Measurements from ENCODE around the gene CNN1. TPM values are rescaled to one million over a fixed set of nuclear protein-coding genes. Genes with fewer than 3 reads are reported as not detected.

Gene CNN1
- total and polyA plus RNA-seq, 2 of the 8 experiments (the other 6 are each of a cell fraction or from before 2014, with no cell fraction given) = 29.8 to 50.8 TPM

GRCh38 chr19:11574689-11575088, 36.0 kb downstream of the CNN1 start:
- Histone ChIP-seq H3K4ac (replicated peaks; ENCODE audit: insufficient read length, low read depth, low read length) (no peak overlapping the region), H4K5ac (ENCODE audit: insufficient read length, low read depth, low read length) (no peak overlapping the region), H2BK120ac (replicated peaks; ENCODE audit: low read depth, low read length) (no peak overlapping the region), H3K4me3 (ENCODE audit: extremely low read depth in 1 of 4, insufficient read depth in 2 of 4, low read depth in 3 of 4, low read length in 4 of 4) (no peak overlapping the region), H3K4me1 (replicated peaks in 1 of 4; ENCODE audit: control insufficient read depth in 3 of 4, insufficient read depth in 4 of 4, low read length in 3 of 4) (peaks cover 0 to 10% (median 6%) of the 10 kb centered on the region in 4 experiments; a peak in 4 of 7 replicates), H3K36me3 (ENCODE audit: control insufficient read depth in 2 of 4, insufficient read depth in 4 of 4, low read length in 3 of 4) (no peaks in the 10 kb centered on the region), H2BK5ac (ENCODE audit: low read depth, low read length) (no peak overlapping the region), H3K56ac (replicated peaks; ENCODE audit: insufficient read length, low read depth, low read length) (no peak overlapping the region), H3K9ac (replicated peaks in 1 of 4; ENCODE audit: extremely low read depth in 1 of 4, low read depth in 3 of 4, low read length in 3 of 4) (no peak overlapping the region), H3K79me2 (ENCODE audit: control insufficient read depth in 1 of 2, insufficient read depth in 2 of 2, low read length in 2 of 2) (no peaks in the 10 kb centered on the region), H4K8ac (ENCODE audit: extremely low read depth, insufficient read depth, low read length) (no peak overlapping the region), H3K23ac (ENCODE audit: insufficient read length) (no peak overlapping the region), H2BK12ac (ENCODE audit: low read depth, low read length) (no peak overlapping the region), H3K9me3 (ENCODE audit: insufficient read depth in 2 of 2, low read depth in 1 of 2, low read length in 1 of 2) (no peaks in the 10 kb centered on the region), H3K27me3 (replicated peaks in 1 of 4; ENCODE audit: control insufficient read depth in 3 of 4, extremely low read depth in 1 of 4, insufficient read depth in 3 of 4, low read length in 3 of 4) (peaks cover 0 to 10% (median 6%) of the 10 kb centered on the region in 4 experiments; a peak in 5 of 7 replicates), H4K91ac (replicated peaks; ENCODE audit: insufficient read length, low read length) (no peak overlapping the region), H2AFZ (ENCODE audit: low read length) (no peak overlapping the region), H4K20me1 (replicated peaks in 1 of 2; ENCODE audit: control insufficient read depth in 1 of 2, insufficient read depth in 2 of 2, low read length in 2 of 2) (peaks cover 0 to 2% of the 10 kb centered on the region in 2 experiments), H3K27ac (ENCODE audit: low read depth, low read length) (no peak overlapping the region), H3K4me2 (ENCODE audit: insufficient read depth in 1 of 2, low read depth in 2 of 2, low read length in 2 of 2) (no peak overlapping the region), H3K14ac (ENCODE audit: insufficient read length) (no peak overlapping the region), H3K23me2 (ENCODE audit: low read depth, low read length) (peaks cover 6% of the 10 kb centered on the region; the same call in 1 of the 2 replicates), H2BK20ac (ENCODE audit: low read length) (no peak overlapping the region), H3K79me1 (ENCODE audit: low read depth, low read length) (no peaks in the 10 kb centered on the region), H2BK15ac (ENCODE audit: low read length) (no peak overlapping the region), H2AK5ac (ENCODE audit: low read depth, low read length) (no peak overlapping the region), H3K18ac (ENCODE audit: extremely low read depth, low read length) (no peak overlapping the region)
- FAIRE-seq (no peak), DNase-seq (ENCODE audit: low read depth in 1 of 2, low spot score in 2 of 2) (no peak)
- POLR2A ChIA-PET (ENCODE audit: partially characterized antibody) = interaction anchor here (0.6 to 2.1 kb wide), 5 partner anchors 11 to 23 kb away, joined by 3 to 8 read pairs (median 4); partner anchors contain the start of gene ELOF1
- 88% methylated on average over 9 of the region's 9 CpGs; no CpG with 5 or more reads in 1 of the 2 experiments for WGBS, 2 experiments (ENCODE audit: extremely low coverage in 1 of 2, insufficient coverage in 1 of 2, insufficient read length in 1 of 2, insufficient replicate concordance in 2 of 2, low coverage in 1 of 2, low lambda C conversion rate in 2 of 2, missing lambda C conversion rate in 1 of 2)
- CTCF ChIA-PET (ENCODE audit: partially characterized antibody) = interaction anchor here (1.0 to 2.2 kb wide), 4 partner anchors 11 to 305 kb away, joined by 3 to 9 read pairs (median 5); no protein-coding TSS in a partner anchor
- TF ChIP-seq SIN3A (conservative IDR thresholded peaks at IDR 0.05 in 1 of 2, IDR thresholded peaks at IDR 0.05 in 1 of 2; ENCODE audit: low read depth in 1 of 2, low read length in 2 of 2) = no peak
- TF ChIP-seq CTBP2 (IDR thresholded peaks at IDR 0.05; ENCODE audit: borderline replicate concordance, insufficient read depth, insufficient read length, low read length) = no peak
- TF ChIP-seq HDAC2 (IDR thresholded peaks at IDR 0.05; ENCODE audit: borderline replicate concordance in 1 of 2, low read depth in 2 of 2, low read length in 2 of 2) = no peak
- no peak for TF ChIP-seq PHF8 (conservative IDR thresholded peaks at IDR 0.05; ENCODE audit: low read depth, low read length)
- no peak for TF ChIP-seq EZH2 (IDR thresholded peaks at IDR 0.05; ENCODE audit: low read depth, low read length, severe bottlenecking)
- TF ChIP-seq SP1 (IDR thresholded peaks at IDR 0.05; ENCODE audit: low read depth, low read length) = no peak
- no peak for TF ChIP-seq CBX8 (IDR thresholded peaks at IDR 0.05; ENCODE audit: borderline replicate concordance, low read depth, low read length)
- TF ChIP-seq KDM5A (IDR thresholded peaks at IDR 0.05; ENCODE audit: low read length) = no peak
- no peak for TF ChIP-seq ZNF274 (IDR thresholded peaks at IDR 0.05; ENCODE audit: borderline replicate concordance, extremely low read depth, low read length)
- no peak for TF ChIP-seq TAF1 (IDR thresholded peaks at IDR 0.05; ENCODE audit: low read depth, low read length)
